GM12865 (cell line): ENCODE data around the gene SAMSN1.
"Not testable (repeated sequence)": the region's sequence is repeated elsewhere in the genome, so short reads cannot be mapped to it uniquely, and the experiment has no call there.

Experiments
- DNase-seq: peaks from one replicate; pipeline ENCODE4 v3.0.0; 2010; ENCODE audit warnings: low read depth
- H3K4me3 ChIP-seq: 2 replicates; pipeline ENCODE4 v1.5.1; 2011; ENCODE audit warnings: mild to moderate bottlenecking, low read depth, low read length, control low read depth
- TF ChIP-seq, protein P1 (sequence below): IDR thresholded peaks from 2 replicates; pipeline ENCODE4 v1.5.1; 2011; ENCODE audit warnings: low read length, control low read depth, low read depth, inconsistent platforms; ENCODE audit not compliant: insufficient read depth; ENCODE audit errors: missing control alignments

SAMSN1 gene

GRCh38 chr21:14499316-14499715, 46.8 kb downstream of the SAMSN1 start:
- TF ChIP-seq, protein P1, sequence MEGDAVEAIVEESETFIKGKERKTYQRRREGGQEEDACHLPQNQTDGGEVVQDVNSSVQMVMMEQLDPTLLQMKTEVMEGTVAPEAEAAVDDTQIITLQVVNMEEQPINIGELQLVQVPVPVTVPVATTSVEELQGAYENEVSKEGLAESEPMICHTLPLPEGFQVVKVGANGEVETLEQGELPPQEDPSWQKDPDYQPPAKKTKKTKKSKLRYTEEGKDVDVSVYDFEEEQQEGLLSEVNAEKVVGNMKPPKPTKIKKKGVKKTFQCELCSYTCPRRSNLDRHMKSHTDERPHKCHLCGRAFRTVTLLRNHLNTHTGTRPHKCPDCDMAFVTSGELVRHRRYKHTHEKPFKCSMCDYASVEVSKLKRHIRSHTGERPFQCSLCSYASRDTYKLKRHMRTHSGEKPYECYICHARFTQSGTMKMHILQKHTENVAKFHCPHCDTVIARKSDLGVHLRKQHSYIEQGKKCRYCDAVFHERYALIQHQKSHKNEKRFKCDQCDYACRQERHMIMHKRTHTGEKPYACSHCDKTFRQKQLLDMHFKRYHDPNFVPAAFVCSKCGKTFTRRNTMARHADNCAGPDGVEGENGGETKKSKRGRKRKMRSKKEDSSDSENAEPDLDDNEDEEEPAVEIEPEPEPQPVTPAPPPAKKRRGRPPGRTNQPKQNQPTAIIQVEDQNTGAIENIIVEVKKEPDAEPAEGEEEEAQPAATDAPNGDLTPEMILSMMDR, result no peak
- no peak overlapping the region for H3K4me3 ChIP-seq
- DNase-seq, result no peak

DNA sequence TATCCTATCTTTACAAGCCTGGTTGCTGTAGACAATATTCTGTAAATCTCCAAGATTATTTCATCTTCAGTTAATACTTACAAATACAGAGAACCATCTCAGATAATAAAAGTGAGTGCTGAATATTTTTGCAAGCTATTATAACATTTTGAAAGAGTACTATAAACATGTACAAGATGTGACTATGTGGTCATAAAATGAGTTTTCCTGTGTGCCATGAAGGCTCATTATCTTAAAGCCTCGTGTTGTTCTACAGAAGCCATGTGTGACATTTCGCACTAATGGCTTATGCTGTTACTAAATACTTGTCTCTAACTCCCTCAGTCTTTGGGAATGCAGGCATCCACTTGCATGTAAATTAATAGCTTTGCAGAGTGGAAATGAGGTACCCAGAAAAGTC, 48.3 kb downstream of the SAMSN1 start:
- H3K4me3 ChIP-seq, result no peak overlapping the region
- TF ChIP-seq, protein P1, result no peak
- DNase-seq, result no peak

DNA sequence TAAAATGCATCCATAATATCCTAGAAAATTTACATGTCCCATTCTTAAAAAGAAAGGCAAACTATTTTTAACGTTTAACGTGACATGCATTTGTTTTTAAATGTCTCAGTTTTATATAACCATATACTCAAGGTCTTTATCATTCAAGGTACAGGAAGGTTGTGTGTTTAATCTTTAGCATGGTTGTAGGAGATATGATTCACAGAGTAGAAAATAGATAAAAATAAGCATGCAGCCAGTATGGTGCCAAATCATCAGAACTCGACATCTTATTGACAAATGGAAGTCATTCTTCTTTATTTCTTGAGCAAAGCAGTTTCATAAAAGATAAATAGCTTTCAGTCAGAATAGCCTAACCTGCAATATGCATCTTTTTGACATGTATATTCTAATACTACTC, 51.0 kb downstream of the SAMSN1 start:
- TF ChIP-seq, protein P1, result no peak
- H3K4me3 ChIP-seq, result no peak overlapping the region
- no peak for DNase-seq

- not testable (repeated sequence) for H3K4me3 ChIP-seq, DNase-seq
Observed at GRCh38 chr21:14494181-14494580, 51.9 kb downstream of the SAMSN1 start.

GRCh38 chr21:14493731-14494130, 52.4 kb downstream of the SAMSN1 start:
- DNase-seq, result no peak
- TF ChIP-seq, protein P1, result no peak
- H3K4me3 ChIP-seq, result no peak overlapping the region

- no peak overlapping the region for H3K4me3 ChIP-seq
- no peak for DNase-seq
- TF ChIP-seq, protein P1, result no peak
Observed at GRCh38 chr21:14492931-14493330, 53.2 kb downstream of the SAMSN1 start.

DNA sequence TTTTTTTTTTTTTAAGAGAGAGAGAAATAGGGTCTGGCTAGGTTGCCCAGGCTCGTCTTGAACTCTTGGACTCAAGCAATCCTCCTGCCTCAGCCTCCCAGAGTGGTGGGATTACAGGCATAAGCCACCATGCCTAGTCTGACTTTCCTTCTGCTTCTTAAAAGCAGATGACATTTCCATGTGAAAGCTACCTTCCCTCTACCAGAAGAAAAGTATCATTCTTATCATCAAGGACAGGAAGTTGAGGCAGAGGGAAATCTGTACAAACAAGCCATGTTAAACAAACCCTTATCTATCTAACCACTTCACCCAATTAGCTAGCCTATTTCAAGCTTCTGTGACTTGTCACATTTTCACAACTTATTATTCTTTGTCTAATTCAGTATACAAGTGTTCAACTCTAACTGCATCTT, 54.8 kb downstream of the SAMSN1 start:
- no peak for DNase-seq
- H3K4me3 ChIP-seq, result no peak overlapping the region
- TF ChIP-seq, protein P1, result no peak
